Osteocyte (in vitro differentiated cells): ENCODE data around the gene GFRA4. TPM values are rescaled to one million over a fixed set of nuclear protein-coding genes. Genes with fewer than 3 reads are reported as not detected.

ENCODE experiments used
- DNase-seq: peaks from one replicate; pipeline ENCODE4 v3.0.0; 2021; ENCODE audit warnings: mixed read lengths; ENCODE audit not compliant: unreplicated experiment; ENCODE audit errors: extremely low spot score
- H3K27ac Mint-ChIP-seq: one replicate; pipeline ENCODE4 v1.8.0; 2021; ENCODE audit warnings: mild to moderate bottlenecking, mixed read lengths; ENCODE audit not compliant: unreplicated experiment
- H3K27me3 Mint-ChIP-seq: one replicate; pipeline ENCODE4 v1.8.0; 2021; ENCODE audit warnings: mixed read lengths; ENCODE audit not compliant: unreplicated experiment
- H3K36me3 Mint-ChIP-seq: one replicate; pipeline ENCODE4 v1.8.0; 2021; ENCODE audit warnings: mixed read lengths; ENCODE audit not compliant: unreplicated experiment
- H3K4me1 Mint-ChIP-seq: one replicate; pipeline ENCODE4 v1.8.0; 2021; ENCODE audit warnings: mixed read lengths; ENCODE audit not compliant: unreplicated experiment
- H3K4me3 Mint-ChIP-seq: one replicate; pipeline ENCODE4 v1.8.0; 2021; ENCODE audit warnings: mild to moderate bottlenecking, moderate library complexity, mixed read lengths; ENCODE audit not compliant: unreplicated experiment
- H3K9me3 Mint-ChIP-seq: one replicate; pipeline ENCODE4 v1.8.0; 2021; ENCODE audit warnings: mixed read lengths; ENCODE audit not compliant: unreplicated experiment
- CTCF ChIP-seq: fragments of 200-600 bp; sonication (generic); IDR thresholded peaks from 2 replicates; pipeline ENCODE4 v1.5.0; 2021; ENCODE audit warnings: antibody characterized with exemption, mild to moderate bottlenecking, moderate library complexity
- total RNA-seq: library from RNA; stranded (reverse); gene quantifications from 2 replicates; pipeline ENCODE4 v1.2.1, GENCODE V29; 2021

The GFRA4 gene
- total RNA-seq, 1 donor from 2014 or later, result not detected

GRCh38 chr20:3689978-3690377 is 26.8 kb upstream of the GFRA4 start:
- Mint-ChIP-seq H3K27ac (no peak overlapping the region), H3K4me1 (peaks cover 3% of the 10 kb centered on the region), H3K36me3 (no peaks in the 10 kb centered on the region), H3K9me3 (no peaks in the 10 kb centered on the region), H3K4me3 (no peak overlapping the region), H3K27me3 (no peaks in the 10 kb centered on the region)
- no peak for DNase-seq
- no peak for TF ChIP-seq CTCF

- TF ChIP-seq CTCF, result no peak
- DNase-seq, result no peak
- Mint-ChIP-seq H3K4me3 (no peak overlapping the region), H3K27me3 (no peaks in the 10 kb centered on the region), H3K4me1 (peaks cover 3% of the 10 kb centered on the region), H3K27ac (no peak overlapping the region), H3K36me3 (no peaks in the 10 kb centered on the region), H3K9me3 (no peaks in the 10 kb centered on the region)
These were observed 24.5 kb upstream of the GFRA4 start for GRCh38 chr20:3687655-3688054.

- H3K4me1 Mint-ChIP-seq, result peaks cover 5% of the 10 kb centered on the region
- H3K27me3 Mint-ChIP-seq, result no peaks in the 10 kb centered on the region
- no peak for TF ChIP-seq CTCF
- DNase-seq, result no peak
- H3K36me3 Mint-ChIP-seq, result no peaks in the 10 kb centered on the region
- no peaks in the 10 kb centered on the region for H3K9me3 Mint-ChIP-seq
- H3K27ac Mint-ChIP-seq, result no peak overlapping the region
- H3K4me3 Mint-ChIP-seq, result no peak overlapping the region
These were observed 23.7 kb upstream of the GFRA4 start for GRCh38 chr20:3686867-3687321.

- Mint-ChIP-seq H3K36me3 (no peaks in the 10 kb centered on the region), H3K27ac (no peak overlapping the region), H3K27me3 (no peaks in the 10 kb centered on the region), H3K4me3 (no peak overlapping the region), H3K9me3 (no peaks in the 10 kb centered on the region), H3K4me1 (peaks cover 5% of the 10 kb centered on the region)
- no peak for DNase-seq
- TF ChIP-seq CTCF, result no peak
These were observed 23.2 kb upstream of the GFRA4 start for GRCh38 chr20:3686421-3686820.

- no peak for TF ChIP-seq CTCF
- no peak for DNase-seq
- H3K4me1 Mint-ChIP-seq, result peaks cover 16% of the 10 kb centered on the region
- H3K4me3 Mint-ChIP-seq, result no peak overlapping the region
- no peak overlapping the region for H3K27ac Mint-ChIP-seq
- no peaks in the 10 kb centered on the region for H3K27me3 Mint-ChIP-seq
- no peaks in the 10 kb centered on the region for H3K9me3 Mint-ChIP-seq
- H3K36me3 Mint-ChIP-seq, result no peaks in the 10 kb centered on the region
These were observed 22.1 kb upstream of the GFRA4 start for GRCh38 chr20:3685341-3685740.
